Measurements from ENCODE around the gene ASB13.

GRCh38 chr10:5684971-5685763 is 18.8 kb upstream of the ASB13 start:
- peak; percentile 50 for TF ChIP-seq CTCF (IDR thresholded peaks at IDR 0.05; ENCODE audit: low read length)
- no peak for TF ChIP-seq EZH2 (optimal IDR thresholded peaks at IDR 0.05; ENCODE audit: low read depth, low read length)
- no peak for TF ChIP-seq EZH2phosphoT487 (IDR thresholded peaks at IDR 0.05; ENCODE audit: low read length)
